Hepatocyte (in vitro differentiated cells): ENCODE measurements around the gene BTBD8. TPM values are rescaled to one million over a fixed set of nuclear protein-coding genes. Genes with fewer than 3 reads are reported as not detected.

Source experiments
- DNase-seq: peaks from one replicate; pipeline ENCODE4 v3.0.0-alpha.2; 2016; ENCODE audit warnings: low spot score
- H2AFZ ChIP-seq: fragments of 200-600 bp; sonication (generic); 2 replicates; pipeline ENCODE4 v1.6.0; 2016; ENCODE audit warnings: antibody characterized with exemption, mild to moderate bottlenecking
- H3K27ac ChIP-seq: fragments of 200-600 bp; sonication (generic); 2 replicates; pipeline ENCODE4 v1.5.1; 2016; ENCODE audit warnings: mild to moderate bottlenecking
- H3K27me3 ChIP-seq: fragments of 200-600 bp; sonication (generic); 2 replicates; pipeline ENCODE4 v1.6.1; 2016
- H3K36me3 ChIP-seq: fragments of 200-600 bp; sonication (generic); replicated peaks from 2 replicates; pipeline ENCODE4 v1.5.1; 2016; ENCODE audit warnings: low read depth; ENCODE audit not compliant: insufficient read depth
- H3K4me1 ChIP-seq: fragments of 200-600 bp; sonication (generic); 2 replicates; pipeline ENCODE4 v1.5.1; 2016; ENCODE audit warnings: mild to moderate bottlenecking, moderate library complexity; ENCODE audit not compliant: insufficient read depth
- H3K4me2 ChIP-seq: fragments of 200-600 bp; sonication (generic); 2 replicates; pipeline ENCODE4 v1.6.0; 2016
- H3K4me3 ChIP-seq: fragments of 200-600 bp; sonication (generic); 2 replicates; pipeline ENCODE4 v1.5.1; 2016; ENCODE audit warnings: mild to moderate bottlenecking
- H3K79me2 ChIP-seq: fragments of 200-600 bp; sonication (generic); 2 replicates; pipeline ENCODE4 v1.6.0; 2017; ENCODE audit warnings: mild to moderate bottlenecking
- H3K9me2 ChIP-seq: fragments of 200-600 bp; sonication (generic); replicated peaks from 2 replicates; pipeline ENCODE4 v1.6.0; 2017; ENCODE audit warnings: mild to moderate bottlenecking; ENCODE audit not compliant: insufficient read depth
- H3K9me3 ChIP-seq: fragments of 200-600 bp; sonication (generic); 2 replicates; pipeline ENCODE4 v1.5.1; 2016; ENCODE audit warnings: low read depth, mild to moderate bottlenecking
- H4K20me1 ChIP-seq: fragments of 200-600 bp; sonication (generic); 2 replicates; pipeline ENCODE4 v1.6.0; 2016; ENCODE audit warnings: mild to moderate bottlenecking; ENCODE audit not compliant: insufficient read depth, poor library complexity, severe bottlenecking
- EZH2 ChIP-seq: fragments of 200-600 bp; sonication (generic); IDR thresholded peaks from 2 replicates; pipeline ENCODE4 v1.6.1; 2016; ENCODE audit warnings: antibody characterized with exemption, mild to moderate bottlenecking, borderline replicate concordance
- EZH2phosphoT487 ChIP-seq: fragments of 200-600 bp; sonication (generic); IDR thresholded peaks from one replicate; pipeline ENCODE4 v1.6.1; 2018; ENCODE audit warnings: antibody characterized with exemption, mild to moderate bottlenecking, low read depth, moderate library complexity; ENCODE audit not compliant: unreplicated experiment, severe bottlenecking
- WGBS: methylation state at CpG from one replicate; pipeline ENCODE4 v1.1.6; 2016; ENCODE audit warnings: low lambda C conversion rate; ENCODE audit errors: missing lambda C conversion rate; 5-methylcytosine and 5-hydroxymethylcytosine counted together
- polyA plus RNA-seq: library from polyadenylated mRNA; unstranded; fragments of >200 nt; fragmentation: Nextera tagmentation; extraction: Ambion mirVana; gene quantifications from 2 replicates; pipeline ENCODE4 v1.2.1, GENCODE V29; 2016
- total RNA-seq: library from RNA; depleted of rRNA; stranded (reverse); fragments of >200 nt; gene quantifications from 2 replicates; pipeline ENCODE4 v1.2.3, GENCODE V29; 2014
- TF ChIP-seq, protein P1 (sequence below): fragments of 200-600 bp; sonication (generic); IDR thresholded peaks from 2 replicates; pipeline ENCODE4 v1.5.1; 2016; ENCODE audit warnings: antibody characterized with exemption, mild to moderate bottlenecking; ENCODE audit not compliant: poor library complexity

The BTBD8 gene
- total and polyA plus RNA-seq, 2 experiments from 2014 or later: 2.4 to 6.0 TPM

- Histone ChIP-seq H3K36me3 (no peaks in the 10 kb centered on the region), H3K27me3 (no peaks in the 10 kb centered on the region), H2AFZ (peak overlapping the region; percentile 31), H3K9me3 (no peaks in the 10 kb centered on the region), H3K27ac (no peak overlapping the region), H4K20me1 (no peaks in the 10 kb centered on the region), H3K4me1 (peaks cover 4% of the 10 kb centered on the region), H3K9me2 (no peaks in the 10 kb centered on the region), H3K4me2 (no peak overlapping the region), H3K79me2 (no peaks in the 10 kb centered on the region), H3K4me3 (no peak overlapping the region)
- TF ChIP-seq EZH2 (no peak), EZH2phosphoT487 (no peak)
- TF ChIP-seq, protein P1, sequence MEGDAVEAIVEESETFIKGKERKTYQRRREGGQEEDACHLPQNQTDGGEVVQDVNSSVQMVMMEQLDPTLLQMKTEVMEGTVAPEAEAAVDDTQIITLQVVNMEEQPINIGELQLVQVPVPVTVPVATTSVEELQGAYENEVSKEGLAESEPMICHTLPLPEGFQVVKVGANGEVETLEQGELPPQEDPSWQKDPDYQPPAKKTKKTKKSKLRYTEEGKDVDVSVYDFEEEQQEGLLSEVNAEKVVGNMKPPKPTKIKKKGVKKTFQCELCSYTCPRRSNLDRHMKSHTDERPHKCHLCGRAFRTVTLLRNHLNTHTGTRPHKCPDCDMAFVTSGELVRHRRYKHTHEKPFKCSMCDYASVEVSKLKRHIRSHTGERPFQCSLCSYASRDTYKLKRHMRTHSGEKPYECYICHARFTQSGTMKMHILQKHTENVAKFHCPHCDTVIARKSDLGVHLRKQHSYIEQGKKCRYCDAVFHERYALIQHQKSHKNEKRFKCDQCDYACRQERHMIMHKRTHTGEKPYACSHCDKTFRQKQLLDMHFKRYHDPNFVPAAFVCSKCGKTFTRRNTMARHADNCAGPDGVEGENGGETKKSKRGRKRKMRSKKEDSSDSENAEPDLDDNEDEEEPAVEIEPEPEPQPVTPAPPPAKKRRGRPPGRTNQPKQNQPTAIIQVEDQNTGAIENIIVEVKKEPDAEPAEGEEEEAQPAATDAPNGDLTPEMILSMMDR: no peak
- 58% methylated on average over 6 of the region's 6 CpGs for WGBS
- DNase-seq: no peak
These were observed 42.7 kb upstream of the BTBD8 start for GRCh38 chr1:92037400-92037799.

GRCh38 chr1:92038695-92039346, 41.3 kb upstream of the BTBD8 start:
- no peaks in the 10 kb centered on the region for H3K27me3 ChIP-seq

DNA sequence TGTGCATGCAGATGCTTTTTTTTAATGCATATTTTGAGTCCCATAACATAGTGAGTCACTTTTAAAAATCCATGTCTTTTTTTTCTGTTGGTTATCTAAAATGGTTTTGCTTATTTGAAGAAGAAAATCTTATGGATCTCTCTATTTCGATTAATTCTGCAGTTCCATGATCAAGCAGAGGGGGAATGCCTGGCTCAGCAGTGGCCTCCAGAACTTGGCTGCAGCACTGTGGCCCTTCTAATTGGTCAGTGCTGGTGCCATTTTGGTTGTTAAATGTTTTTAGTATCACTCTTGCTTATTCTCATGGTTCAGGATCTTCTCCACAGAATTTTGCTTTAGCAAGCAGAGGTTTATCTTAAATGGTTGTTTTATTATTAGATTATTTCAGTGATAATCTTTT, 39.2 kb upstream of the BTBD8 start:
- no peak for DNase-seq
- no peak for TF ChIP-seq EZH2phosphoT487
- TF ChIP-seq, protein P1: no peak
- TF ChIP-seq EZH2: no peak
- no peaks in the 10 kb centered on the region for H4K20me1 ChIP-seq
- no peak overlapping the region for H3K4me2 ChIP-seq
- H2AFZ ChIP-seq: no peak overlapping the region
- H3K27ac ChIP-seq: no peak overlapping the region
- H3K4me1 ChIP-seq: peaks cover 4% of the 10 kb centered on the region
- no peaks in the 10 kb centered on the region for H3K9me3 ChIP-seq
- no peaks in the 10 kb centered on the region for H3K27me3 ChIP-seq
- 87% methylated on average over 1 of the region's 1 CpG for WGBS
- no peaks in the 10 kb centered on the region for H3K79me2 ChIP-seq
- H3K4me3 ChIP-seq: no peak overlapping the region
- H3K36me3 ChIP-seq: no peaks in the 10 kb centered on the region
- H3K9me2 ChIP-seq: no peaks in the 10 kb centered on the region

More at GRCh38 chr1:92038695-92039346, 41.3 kb upstream of the BTBD8 start:
- Histone ChIP-seq H3K9me2 (no peaks in the 10 kb centered on the region), H3K36me3 (no peaks in the 10 kb centered on the region), H3K4me3 (no peak overlapping the region), H4K20me1 (no peaks in the 10 kb centered on the region), H2AFZ (no peak overlapping the region), H3K4me1 (peaks cover 4% of the 10 kb centered on the region), H3K9me3 (no peaks in the 10 kb centered on the region), H3K4me2 (no peak overlapping the region), H3K27ac (peak overlapping the region; percentile 18), H3K79me2 (no peaks in the 10 kb centered on the region)
- peak; percentile 48 for DNase-seq
- 86% methylated on average over 2 of the region's 2 CpGs for WGBS
- TF ChIP-seq EZH2phosphoT487: no peak
- TF ChIP-seq, protein P1: no peak
- no peak for TF ChIP-seq EZH2

GRCh38 chr1:92043621-92044020, 36.5 kb upstream of the BTBD8 start:
- no peaks in the 10 kb centered on the region for H3K79me2 ChIP-seq
- H3K27ac ChIP-seq: no peak overlapping the region
- no peak overlapping the region for H3K4me2 ChIP-seq
- WGBS: 75% methylated on average over 5 of the region's 5 CpGs
- H3K36me3 ChIP-seq: no peaks in the 10 kb centered on the region
- H4K20me1 ChIP-seq: no peaks in the 10 kb centered on the region
- peaks cover 4% of the 10 kb centered on the region for H3K4me1 ChIP-seq
- DNase-seq: no peak
- no peaks in the 10 kb centered on the region for H3K27me3 ChIP-seq
- H3K4me3 ChIP-seq: no peak overlapping the region
- H2AFZ ChIP-seq: no peak overlapping the region
- no peaks in the 10 kb centered on the region for H3K9me3 ChIP-seq
- TF ChIP-seq, protein P1: no peak
- TF ChIP-seq EZH2phosphoT487: no peak
- TF ChIP-seq EZH2: no peak
- H3K9me2 ChIP-seq: no peaks in the 10 kb centered on the region
